KOPT-K1 (cell line): ENCODE measurements around the gene USP11.
"Not testable (repeated sequence)": the region's sequence is repeated elsewhere in the genome, so short reads cannot be mapped to it uniquely, and the experiment has no call there.

Experiments used
- H3K27ac ChIP-seq: fragments of 200-600 bp; sonication (generic); 2 replicates; pipeline ENCODE4 v1.5.1; 2016; ENCODE audit warnings: antibody characterized with exemption, mild to moderate bottlenecking, low read depth, low read length; ENCODE audit not compliant: poor library complexity, severe bottlenecking
- H3K36me3 ChIP-seq: fragments of 200-600 bp; sonication (generic); 2 replicates; pipeline ENCODE4 v1.5.1; 2017; ENCODE audit warnings: antibody characterized with exemption, mild to moderate bottlenecking, low read length, moderate library complexity; ENCODE audit not compliant: insufficient read depth
- H3K9me3 ChIP-seq: fragments of 200-600 bp; sonication (generic); 2 replicates; pipeline ENCODE4 v1.5.1; 2017; ENCODE audit warnings: antibody characterized with exemption, low read length, mild to moderate bottlenecking; ENCODE audit not compliant: insufficient read depth, poor library complexity, severe bottlenecking

Gene USP11

DNA sequence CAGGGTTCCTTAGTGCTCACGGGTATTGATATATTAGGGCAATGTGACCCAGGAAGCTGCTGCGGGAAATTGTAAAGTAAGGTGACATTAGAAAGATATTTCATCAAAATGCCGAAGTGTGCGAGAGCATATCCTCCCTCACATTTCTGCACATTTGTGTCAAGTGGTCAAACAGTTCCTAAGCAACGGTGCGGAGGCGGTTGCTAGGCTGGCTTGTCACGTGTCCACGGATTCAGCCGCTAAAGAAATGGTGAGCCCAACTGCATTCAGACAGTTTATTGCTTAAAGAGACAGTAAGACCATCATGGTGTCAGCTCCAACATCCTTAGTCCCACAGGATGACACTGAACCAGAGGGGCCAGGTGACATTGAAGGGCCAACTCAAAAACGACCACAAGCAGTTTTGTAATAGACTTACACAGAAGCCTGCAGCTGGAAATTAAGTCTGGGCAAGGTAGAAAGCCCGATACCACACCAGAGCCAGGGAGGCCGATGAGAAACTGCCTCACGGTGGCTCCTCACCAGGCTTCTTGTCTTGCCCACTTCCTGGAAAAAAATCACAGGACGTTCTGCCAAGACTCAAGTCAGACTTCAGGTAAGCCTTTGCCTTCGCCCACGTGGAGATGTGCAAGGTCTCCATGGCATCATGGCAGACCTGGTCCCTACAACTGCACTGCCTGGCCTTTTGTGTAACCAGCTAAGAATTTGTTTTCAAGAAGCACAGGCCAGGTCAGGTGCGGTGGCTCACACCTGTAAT, 50.4 kb downstream of the USP11 start:
- Histone ChIP-seq H3K36me3 (no peaks in the 10 kb centered on the region), H3K9me3 (no peaks in the 10 kb centered on the region), H3K27ac (no peak overlapping the region)

- H3K9me3 ChIP-seq, H3K27ac ChIP-seq, H3K36me3 ChIP-seq: not testable (repeated sequence)
Observed at GRCh38 chrX:47284616-47285015, 51.8 kb downstream of the USP11 start.

DNA sequence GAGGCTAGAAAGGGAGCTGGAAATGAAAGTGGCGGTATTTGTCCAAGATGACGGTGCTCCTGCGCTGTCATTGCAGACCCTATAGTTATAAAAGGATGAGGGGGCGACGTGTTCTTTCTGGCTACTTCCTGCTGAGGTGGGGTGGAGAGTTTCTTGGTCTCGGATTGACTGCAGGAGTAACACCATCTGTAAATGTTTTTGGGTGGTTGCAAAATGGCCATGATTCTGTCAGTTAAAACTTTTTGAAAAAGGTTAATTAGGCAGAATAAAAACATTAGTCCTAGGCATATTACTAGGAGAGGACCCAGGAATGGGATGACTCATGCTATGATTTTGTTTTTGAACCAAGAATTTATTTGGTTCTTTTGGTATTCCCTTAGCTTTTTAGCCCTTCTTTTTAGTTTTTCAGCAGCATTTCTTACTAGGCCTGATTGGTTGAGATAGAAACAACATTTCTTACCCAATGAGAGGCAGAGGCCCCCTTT, 53.1 kb downstream of the USP11 start:
- Histone ChIP-seq H3K27ac (no peak overlapping the region), H3K9me3 (no peaks in the 10 kb centered on the region), H3K36me3 (no peaks in the 10 kb centered on the region)

DNA sequence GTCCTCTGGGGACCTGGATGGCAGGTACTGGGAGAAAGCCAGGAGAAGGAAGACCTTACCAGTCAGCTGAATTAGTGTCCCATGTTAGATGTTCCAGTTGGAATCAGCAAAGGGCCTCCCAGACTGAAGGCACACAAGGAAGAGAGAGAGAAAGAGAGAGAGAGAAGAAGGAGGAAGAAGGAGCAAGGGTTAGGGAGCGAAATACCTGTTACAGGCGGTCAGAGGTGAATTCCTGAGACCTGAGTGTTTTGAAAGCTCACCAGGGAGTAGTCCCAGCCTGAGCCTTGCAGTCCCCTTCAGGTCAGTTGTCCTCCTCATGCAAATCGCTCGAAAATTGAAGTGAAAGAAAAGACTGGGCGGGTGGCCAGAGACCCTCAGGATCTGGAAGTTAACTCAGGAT, 60.3 kb downstream of the USP11 start:
- Histone ChIP-seq H3K36me3 (no peaks in the 10 kb centered on the region), H3K27ac (no peak overlapping the region), H3K9me3 (no peaks in the 10 kb centered on the region)

GRCh38 chrX:47296766-47297365, 64.1 kb downstream of the USP11 start:
- Histone ChIP-seq H3K27ac (no peak overlapping the region), H3K36me3 (no peaks in the 10 kb centered on the region), H3K9me3 (no peaks in the 10 kb centered on the region)

GRCh38 chrX:47297874-47298273, 65.1 kb downstream of the USP11 start:
- no peaks in the 10 kb centered on the region for H3K36me3 ChIP-seq
- no peak overlapping the region for H3K27ac ChIP-seq

More at GRCh38 chrX:47297874-47298273, 65.1 kb downstream of the USP11 start:
- H3K9me3 ChIP-seq: no peaks in the 10 kb centered on the region
